Measurements from ENCODE around the gene CBX8.

Gene CBX8

DNA sequence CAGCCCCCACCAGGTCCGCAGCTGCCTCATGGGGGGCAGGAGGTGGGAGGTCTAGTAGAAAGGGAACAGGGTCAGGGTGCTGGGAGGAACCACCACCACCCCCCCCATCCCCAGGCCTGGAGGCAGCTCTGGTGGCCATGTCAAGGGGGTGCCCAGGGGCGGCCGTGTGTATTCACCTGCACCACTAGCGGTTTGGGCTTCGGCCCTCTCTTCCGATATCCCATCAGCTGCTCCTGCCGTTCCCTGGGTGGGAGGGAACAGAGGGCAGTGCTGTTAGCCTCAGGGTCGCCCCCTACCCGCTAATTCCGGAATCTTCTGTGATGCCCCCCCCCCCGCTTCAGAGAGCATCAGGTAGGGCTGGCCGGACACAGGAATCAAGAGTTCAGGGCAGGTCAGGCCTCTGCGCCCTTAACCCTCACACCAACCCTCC lies 38.6 kb upstream of the CBX8 start:
- DNase-seq: no peak

- no peak for DNase-seq
Measured at GRCh38 chr17:79834565-79835469, 37.9 kb upstream of the CBX8 start.

- no peak for DNase-seq
Measured at GRCh38 chr17:79833744-79834564, 37.1 kb upstream of the CBX8 start.

GRCh38 chr17:79833110-79833450 lies 36.2 kb upstream of the CBX8 start:
- no peak for DNase-seq

GRCh38 chr17:79832218-79833109 lies 35.6 kb upstream of the CBX8 start:
- no peak for DNase-seq

- DNase-seq: no peak
Measured at GRCh38 chr17:79831265-79832217, 34.7 kb upstream of the CBX8 start.

DNA sequence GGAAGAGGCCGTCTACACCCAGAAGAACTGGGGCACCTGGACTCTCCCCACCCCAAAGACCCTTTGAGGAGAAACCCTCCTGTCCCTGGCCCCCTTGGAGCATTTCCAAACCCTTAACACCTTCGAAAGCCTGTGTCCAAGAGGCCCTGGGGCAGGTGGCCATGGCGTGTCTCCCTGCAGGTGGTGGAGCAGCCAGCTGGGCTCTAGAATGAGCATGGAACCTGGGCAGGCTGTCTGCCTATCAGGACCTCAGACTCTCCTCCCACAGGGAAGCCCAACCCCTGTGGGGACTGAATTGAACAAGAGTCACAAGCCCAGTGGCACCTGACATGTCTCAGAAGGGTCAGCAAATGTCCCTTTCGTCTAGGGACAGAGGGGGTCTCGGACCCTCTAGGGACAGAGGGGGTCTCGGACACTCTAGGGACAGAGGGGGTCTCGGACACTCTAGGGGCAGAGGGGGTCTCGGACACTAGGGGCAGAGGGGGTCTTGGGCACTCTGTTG lies 33.9 kb upstream of the CBX8 start:
- no peak for DNase-seq

- DNase-seq: no peak
Measured at GRCh38 chr17:79830303-79830702, 33.4 kb upstream of the CBX8 start.

DNA sequence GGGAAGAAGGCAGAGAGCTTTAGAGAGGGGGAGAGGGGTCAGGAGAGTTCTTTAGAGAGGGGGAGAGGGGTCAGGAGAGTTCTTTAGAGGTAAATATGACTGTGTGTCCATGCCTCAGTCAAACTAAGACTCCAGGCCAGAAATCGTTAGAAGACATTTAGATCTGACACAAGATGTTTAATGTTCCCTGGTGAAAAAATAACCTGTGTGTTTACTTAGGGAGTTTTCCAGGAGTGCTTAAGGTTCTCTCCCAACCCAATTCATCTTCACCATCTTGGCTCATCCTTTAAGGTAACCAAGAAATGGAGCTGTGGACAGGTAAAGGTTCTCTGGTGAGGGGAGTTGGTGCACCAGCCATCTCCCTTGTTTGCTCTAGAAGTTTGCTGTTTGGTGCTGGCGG lies 32.6 kb upstream of the CBX8 start:
- DNase-seq: no peak

DNA sequence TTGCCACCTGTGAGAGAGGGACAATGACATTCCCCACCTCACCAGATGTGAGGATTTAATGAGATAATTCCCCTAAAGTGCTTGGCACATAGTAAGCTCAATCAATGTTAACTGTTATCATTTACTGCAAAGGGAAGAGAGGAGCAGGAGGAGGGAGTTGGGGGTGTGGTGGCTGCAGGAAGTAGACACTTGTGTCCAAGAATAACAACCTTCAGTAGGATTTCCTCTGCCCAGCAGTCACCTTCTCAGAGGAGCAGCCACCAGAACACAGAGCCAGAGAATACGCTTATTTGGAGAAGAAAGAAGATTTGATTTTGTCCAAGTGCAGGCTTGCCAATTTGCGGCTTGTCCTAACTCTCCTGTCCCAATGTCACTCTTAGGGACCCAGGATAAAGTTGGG lies 32.1 kb upstream of the CBX8 start:
- DNase-seq: no peak

DNA sequence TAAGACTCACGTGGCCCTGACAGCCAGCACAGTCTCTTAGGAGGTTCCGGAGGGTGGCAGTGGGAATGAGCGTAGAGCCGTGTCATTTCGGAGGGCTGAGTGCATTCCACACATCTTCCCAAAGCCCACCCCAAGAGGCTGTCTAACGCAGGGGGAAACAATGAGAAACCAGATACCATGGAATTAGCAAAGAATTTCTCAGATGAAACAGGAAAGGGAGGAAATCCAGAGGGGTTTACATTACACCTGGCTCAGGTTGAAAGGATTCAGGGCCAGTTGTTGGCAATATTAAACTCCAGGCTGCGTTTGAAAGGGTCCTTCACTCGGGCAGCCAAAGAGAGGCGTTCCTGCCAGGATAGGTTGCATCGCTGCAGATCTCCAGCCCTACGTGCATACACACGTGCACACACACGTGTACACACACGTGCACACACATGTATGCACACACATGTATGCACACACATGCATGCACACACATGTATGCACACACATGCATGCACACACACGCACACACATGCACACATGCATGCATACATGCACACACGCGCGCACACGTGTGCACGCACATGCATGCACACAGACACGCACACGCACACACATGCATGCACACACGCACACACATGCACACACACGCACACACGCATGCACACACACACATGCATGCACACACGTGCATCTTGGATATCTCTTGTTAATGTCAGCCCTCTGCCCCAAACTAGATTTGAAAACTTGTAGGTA lies 30.1 kb upstream of the CBX8 start:
- DNase-seq: no peak

GRCh38 chr17:79826204-79826680 lies 29.4 kb upstream of the CBX8 start:
- DNase-seq: peak in 1 of 5 donors; percentile 23

GRCh38 chr17:79825580-79825921 lies 28.7 kb upstream of the CBX8 start:
- DNase-seq: no peak

GRCh38 chr17:79824893-79825579 lies 28.2 kb upstream of the CBX8 start:
- no peak for DNase-seq

GRCh38 chr17:79824234-79824633 lies 27.4 kb upstream of the CBX8 start:
- DNase-seq: no peak

DNA sequence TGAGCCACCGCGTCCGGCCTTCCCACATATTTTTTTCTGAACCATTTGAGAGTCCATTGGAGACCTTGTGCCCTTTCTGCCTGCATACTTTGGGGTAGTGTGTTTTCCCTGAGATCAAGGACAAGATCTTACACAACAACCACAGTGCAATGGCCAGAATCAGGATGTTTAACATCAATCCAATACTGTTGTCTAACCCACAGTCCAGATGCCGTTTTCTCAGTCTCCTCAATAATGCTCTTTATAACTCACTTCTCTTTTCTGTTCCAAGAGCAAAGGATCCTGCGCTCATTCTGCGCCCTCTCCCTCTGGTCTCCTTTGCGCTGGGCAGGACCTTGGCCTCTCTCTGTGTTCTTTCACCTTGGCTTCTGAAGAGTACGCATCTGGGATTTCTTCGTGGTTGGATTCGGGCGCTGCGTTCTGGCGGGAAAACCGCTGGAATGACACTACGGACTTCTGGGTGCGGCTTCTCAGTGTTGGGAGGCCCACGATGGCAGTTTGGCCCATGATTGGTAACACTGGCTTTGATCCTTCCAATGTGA lies 25.8 kb upstream of the CBX8 start:
- no peak for DNase-seq

DNA sequence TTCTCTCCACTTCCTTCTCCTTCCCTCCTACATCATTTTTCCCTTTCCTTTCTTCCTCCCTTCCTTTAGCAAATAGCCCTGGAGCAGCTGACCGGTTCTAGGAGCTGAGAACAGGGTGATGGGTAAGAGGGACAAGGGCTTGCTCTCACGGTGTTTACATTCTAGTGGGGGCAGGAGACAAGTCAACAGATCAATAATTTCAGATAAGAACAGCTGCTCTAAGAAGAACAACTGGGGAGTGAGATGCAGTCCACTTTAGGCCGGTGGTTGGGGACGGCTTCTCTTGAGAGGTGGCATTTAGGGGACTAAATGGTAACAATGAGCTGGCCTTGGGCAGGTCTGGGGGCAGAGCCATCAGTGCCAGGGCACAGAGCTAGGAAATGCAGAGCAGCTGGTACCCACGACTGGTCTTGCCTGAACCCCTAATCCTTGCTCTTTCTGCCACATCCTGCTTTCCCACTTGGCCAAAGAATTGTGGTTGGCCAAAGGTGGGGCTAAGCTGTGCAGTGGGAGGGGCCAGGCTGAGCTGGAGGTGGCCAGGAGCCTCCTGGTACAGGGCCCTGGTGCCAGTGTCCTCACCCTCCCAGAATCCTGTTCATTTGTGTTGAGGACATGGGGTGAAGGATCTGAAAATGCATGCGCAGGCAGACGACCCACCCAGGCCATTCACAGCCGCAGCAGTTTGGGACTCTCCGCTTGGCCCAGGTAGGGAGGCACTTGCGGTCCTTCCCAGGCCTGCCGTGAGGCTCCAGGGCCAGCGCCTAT lies 24.6 kb upstream of the CBX8 start:
- DNase-seq: no peak

GRCh38 chr17:79820959-79821330 lies 24.1 kb upstream of the CBX8 start:
- no peak for DNase-seq

Data from T-helper 1 cell (primary cell).